IMR-90 (cell line): ENCODE data around the gene ATP2B2. TPM values are rescaled to one million over a fixed set of nuclear protein-coding genes. Genes with fewer than 3 reads are reported as not detected.

ENCODE experiments used
- ATAC-seq: fragments of 200-7000 bp; cut with Tn5 transposase; 2 replicates; pipeline ENCODE4 v1.9.1; 2020; ENCODE audit warnings: low read depth, mild to moderate bottlenecking, moderate library complexity
- BruUV-seq: library from RNA; stranded (reverse); fragments of 400-500 nt; replicated peaks from 2 replicates; lab custom pipeline; 2021; lab: Mats Ljungman, UMichigan
- CTCF ChIA-PET: fragments of 300-600 bp; formaldehyde crosslinking; extraction: SDS; loops from one replicate; lab custom pipeline; 2021; ENCODE audit warnings: antibody characterized with exemption; lab: Yijun Ruan, JAX
- POLR2A ChIA-PET: fragments of 300-600 bp; sonication (Branson Sonifier 250); formaldehyde crosslinking; loops from one replicate; lab custom pipeline; 2022; ENCODE audit warnings: antibody characterized with exemption; ENCODE audit not compliant: unreplicated experiment; lab: Charles Lee
- DNase-seq: peaks from one replicate; pipeline ENCODE4 v3.0.0; 2013
- H2AFZ ChIP-seq: replicated peaks from 2 replicates; pipeline ENCODE3; 2013; ENCODE audit warnings: low read length, mild to moderate bottlenecking; ENCODE audit not compliant: poor library complexity
- H2AK5ac ChIP-seq: 2 replicates; pipeline ENCODE4 v1.6.1; 2013; ENCODE audit warnings: low read depth, low read length, inconsistent platforms
- H2AK9ac ChIP-seq: replicated peaks from 2 replicates; pipeline ENCODE3; 2013; ENCODE audit warnings: mild to moderate bottlenecking, low read depth, low read length, moderate library complexity; ENCODE audit not compliant: poor library complexity
- H2BK120ac ChIP-seq: 2 replicates; pipeline ENCODE4 v1.6.1; 2013; ENCODE audit warnings: low read depth, low read length, inconsistent platforms
- H2BK15ac ChIP-seq: 3 replicates; pipeline ENCODE4 v1.6.1; 2013; ENCODE audit warnings: low read depth, low read length, inconsistent platforms
- H2BK20ac ChIP-seq: 2 replicates; pipeline ENCODE4 v1.6.1; 2013; ENCODE audit warnings: low read depth, mild to moderate bottlenecking, inconsistent platforms, low read length, moderate library complexity
- H2BK5ac ChIP-seq: 2 replicates; pipeline ENCODE4 v1.6.1; 2013; ENCODE audit warnings: mild to moderate bottlenecking, low read depth, low read length, inconsistent platforms; ENCODE audit not compliant: poor library complexity, severe bottlenecking
- H3K14ac ChIP-seq: replicated peaks from 2 replicates; pipeline ENCODE4 v1.6.1; 2013; ENCODE audit warnings: low read depth, low read length, inconsistent platforms
- H3K18ac ChIP-seq: 2 replicates; pipeline ENCODE4 v1.6.1; 2013; ENCODE audit warnings: low read depth, low read length, control low read depth
- H3K23ac ChIP-seq: 2 replicates; pipeline ENCODE4 v1.6.1; 2013; ENCODE audit warnings: low read depth, low read length, inconsistent platforms
- H3K27ac ChIP-seq: 2 replicates; pipeline ENCODE4 v1.5.1; 2013; ENCODE audit warnings: mild to moderate bottlenecking, control low read depth, low read length; ENCODE audit not compliant: insufficient read depth
- H3K27me3 ChIP-seq: 2 replicates; pipeline ENCODE4 v1.6.1; 2013; ENCODE audit warnings: low read length; ENCODE audit not compliant: control insufficient read depth, insufficient read depth
- H3K36me3 ChIP-seq: 2 replicates; pipeline ENCODE4 v1.6.1; 2013; ENCODE audit warnings: low read length, mixed read lengths; ENCODE audit not compliant: control insufficient read depth, insufficient read depth
- H3K4ac ChIP-seq: 2 replicates; pipeline ENCODE4 v1.6.1; 2013; ENCODE audit warnings: low read depth, low read length, inconsistent platforms
- H3K4me1 ChIP-seq: 2 replicates; pipeline ENCODE4 v1.6.1; 2013; ENCODE audit warnings: low read length, mixed read lengths; ENCODE audit not compliant: control insufficient read depth, insufficient read depth
- H3K4me2 ChIP-seq: 2 replicates; pipeline ENCODE4 v1.6.1; 2013; ENCODE audit warnings: low read depth, mild to moderate bottlenecking, control low read depth, low read length, moderate library complexity
- H3K4me3 ChIP-seq: 2 replicates; pipeline ENCODE4 v1.5.1; 2013; ENCODE audit warnings: low read depth, mild to moderate bottlenecking, control low read depth, low read length, moderate library complexity; ENCODE audit not compliant: insufficient read depth
- H3K56ac ChIP-seq: 2 replicates; pipeline ENCODE4 v1.6.1; 2013; ENCODE audit warnings: low read length, inconsistent platforms; ENCODE audit not compliant: insufficient read depth; ENCODE audit errors: extremely low read depth
- H3K79me1 ChIP-seq, 2 experiments: 2 replicates each; pipeline ENCODE4 v1.6.1; 2013; ENCODE audit warnings: low read length in 2 of 2, inconsistent platforms in 1 of 2, low read depth in 1 of 2
- H3K9ac ChIP-seq: 2 replicates; pipeline ENCODE4 v1.6.1; 2013; ENCODE audit warnings: low read depth, low read length, control low read depth
- H3K9me1 ChIP-seq: 2 replicates; pipeline ENCODE4 v1.6.1; 2013; ENCODE audit warnings: low read length, inconsistent platforms; ENCODE audit not compliant: insufficient read depth
- H3K9me3 ChIP-seq: 2 replicates; pipeline ENCODE4 v1.6.1; 2013; ENCODE audit warnings: low read length; ENCODE audit not compliant: control insufficient read depth, insufficient read depth
- H4K20me1 ChIP-seq: 2 replicates; pipeline ENCODE4 v1.6.1; 2013; ENCODE audit warnings: low read length, inconsistent platforms; ENCODE audit not compliant: insufficient read depth
- H4K5ac ChIP-seq: 2 replicates; pipeline ENCODE4 v1.6.1; 2013; ENCODE audit warnings: mild to moderate bottlenecking, low read depth, low read length, control low read depth
- H4K8ac ChIP-seq, 2 experiments: 2 replicates each; pipeline ENCODE4 v1.6.1; 2013; ENCODE audit warnings: low read depth in 2 of 2, low read length in 2 of 2, control low read depth in 1 of 2, inconsistent platforms in 1 of 2
- H4K91ac ChIP-seq: 2 replicates; pipeline ENCODE4 v1.6.1; 2013; ENCODE audit warnings: low read depth, low read length, inconsistent platforms; ENCODE audit not compliant: insufficient read depth
- BHLHE40 ChIP-seq: fragments of 150-350 bp; IDR thresholded peaks from 2 replicates; pipeline ENCODE4 v1.6.1; 2016; ENCODE audit warnings: mild to moderate bottlenecking, low read depth, low read length
- FOS ChIP-seq: fragments of 150-350 bp; IDR thresholded peaks from 2 replicates; pipeline ENCODE4 v1.6.1; 2016; ENCODE audit warnings: low read depth, low read length
- MAZ ChIP-seq: IDR thresholded peaks from 2 replicates; pipeline ENCODE4 v1.6.1; 2012; ENCODE audit warnings: low read depth, mild to moderate bottlenecking, low read length, improper control_type of control experiment, moderate library complexity, borderline replicate concordance
- WGBS, 2 experiments: methylation state at CpG; one replicate each; pipeline versions ENCODE4 v1.1.5 to v1.1.7; 2013; ENCODE audit warnings: missing lambda C conversion rate in 2 of 2; ENCODE audit not compliant: insufficient read length in 1 of 2; ENCODE audit errors: extremely low coverage in 2 of 2; 5-methylcytosine and 5-hydroxymethylcytosine counted together
- dilution Hi-C: fragments of 300-500 bp; cut with HindIII; formaldehyde crosslinking; loops from one replicate; pipeline ENCODE4 v1.14.3; 2018; ENCODE audit warnings: low sequenced_read_pairs; ENCODE audit not compliant: unreplicated experiment
- in situ Hi-C: fragments of 300-500 bp; cut with MboI; formaldehyde crosslinking; loops from 3 replicates; pipeline ENCODE4 v1.14.3; 2019; ENCODE audit warnings: low sequenced_read_pairs, inconsistent platforms, mixed read lengths
- intact Hi-C: fragments of 100-400 bp; cut with micrococcal nuclease; formaldehyde crosslinking; loops from 2 replicates; pipeline ENCODE4 v1.10.0; 2022
- polyA plus RNA-seq, 3 experiments: library from polyadenylated mRNA; depleted of rRNA; stranded (reverse); fragments of >200 nt; gene quantifications; 2 replicates each; pipeline ENCODE4 v1.2.3, GENCODE V29; 2012; ENCODE audit warnings: low replicate concordance in 1 of 3
- total RNA-seq: library from RNA; depleted of rRNA; stranded (reverse); fragments of >200 nt; gene quantifications from 2 replicates; pipeline ENCODE4 v1.2.3, GENCODE V29; 2012
- TF ChIP-seq, protein P1 (sequence below): fragments of 150-350 bp; IDR thresholded peaks from 2 replicates; pipeline ENCODE4 v1.6.1; 2016; ENCODE audit warnings: low read depth, mild to moderate bottlenecking, low read length, moderate library complexity, borderline replicate concordance

Gene ATP2B2
- total and polyA plus RNA-seq, 2 of the 4 experiments (the other 2 are of a cell fraction) = under 0.01 to 0.02 TPM

GRCh38 chr3:10472877-10473440, 32.4 kb downstream of the ATP2B2 start:
- H3K9me1 ChIP-seq = no peaks in the 10 kb centered on the region
- no peak overlapping the region for H3K4ac ChIP-seq
- H3K9me3 ChIP-seq = no peaks in the 10 kb centered on the region
- no peak overlapping the region for H4K91ac ChIP-seq
- H4K20me1 ChIP-seq = no peaks in the 10 kb centered on the region
- dilution Hi-C loops (no loop called here), intact Hi-C loops (no loop called here), in situ Hi-C loops (no loop called here)
- H2AK5ac ChIP-seq = no peak overlapping the region
- no peak overlapping the region for H4K8ac ChIP-seq
- H2BK15ac ChIP-seq = no peak overlapping the region
- no peak overlapping the region for H2BK20ac ChIP-seq
- ATAC-seq = no peak
- CTCF ChIA-PET = no interaction called here
- no peak for TF ChIP-seq MAZ
- TF ChIP-seq BHLHE40 = no peak
- TF ChIP-seq FOS = no peak
- TF ChIP-seq, protein P1, sequence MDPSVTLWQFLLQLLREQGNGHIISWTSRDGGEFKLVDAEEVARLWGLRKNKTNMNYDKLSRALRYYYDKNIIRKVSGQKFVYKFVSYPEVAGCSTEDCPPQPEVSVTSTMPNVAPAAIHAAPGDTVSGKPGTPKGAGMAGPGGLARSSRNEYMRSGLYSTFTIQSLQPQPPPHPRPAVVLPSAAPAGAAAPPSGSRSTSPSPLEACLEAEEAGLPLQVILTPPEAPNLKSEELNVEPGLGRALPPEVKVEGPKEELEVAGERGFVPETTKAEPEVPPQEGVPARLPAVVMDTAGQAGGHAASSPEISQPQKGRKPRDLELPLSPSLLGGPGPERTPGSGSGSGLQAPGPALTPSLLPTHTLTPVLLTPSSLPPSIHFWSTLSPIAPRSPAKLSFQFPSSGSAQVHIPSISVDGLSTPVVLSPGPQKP = no peak
- H3K23ac ChIP-seq = no peak overlapping the region
- H2BK5ac ChIP-seq = no peak overlapping the region
- no peaks in the 10 kb centered on the region for H3K4me1 ChIP-seq
- H3K18ac ChIP-seq = no peak overlapping the region
- H2AFZ ChIP-seq = no peak overlapping the region
- BruUV-seq = no TSS peak
- no peaks in the 10 kb centered on the region for H3K79me1 ChIP-seq
- H3K14ac ChIP-seq = no peak overlapping the region
- H2AK9ac ChIP-seq = peak overlapping the region; percentile 37
- H3K27ac ChIP-seq = no peak overlapping the region
- H3K9ac ChIP-seq = no peak overlapping the region
- WGBS, 2 experiments = no CpG with 5 or more reads among the region's 2 CpGs
- H4K5ac ChIP-seq = no peak overlapping the region
- no peak overlapping the region for H3K56ac ChIP-seq
- no peak for DNase-seq
- H3K4me3 ChIP-seq = no peak overlapping the region
- no peak overlapping the region for H2BK120ac ChIP-seq
- peaks cover 51% of the 10 kb centered on the region for H3K27me3 ChIP-seq
- no peak overlapping the region for H3K4me2 ChIP-seq
- no peaks in the 10 kb centered on the region for H3K36me3 ChIP-seq
- POLR2A ChIA-PET = no interaction called here
